Measurements from ENCODE around the gene LENEP. TPM values are rescaled to one million over a fixed set of nuclear protein-coding genes. Genes with fewer than 3 reads are reported as not detected.

LENEP gene
- total RNA-seq, 1 experiment from 2014 or later = 2.8 TPM

GRCh38 chr1:155026154-155026553 is 32.8 kb downstream of the LENEP start:
- Histone ChIP-seq H3K79me2 (ENCODE audit: insufficient read depth, low read length) (no peaks in the 10 kb centered on the region), H2BK12ac (ENCODE audit: insufficient read length, low read depth, low read length) (no peak overlapping the region), H3K79me1 (ENCODE audit: insufficient read depth, low read depth, low read length, poor library complexity, severe bottlenecking) (no peaks in the 10 kb centered on the region), H2BK5ac (ENCODE audit: insufficient read length, low read length) (no peak overlapping the region), H3K14ac (ENCODE audit: insufficient read depth, low read length) (no peak overlapping the region), H4K91ac (ENCODE audit: insufficient read length, low read depth, low read length) (no peak overlapping the region), H3T11ph (ENCODE audit: low read length) (no peak overlapping the region), H2BK120ac (ENCODE audit: low read depth, low read length, poor library complexity, severe bottlenecking) (no peak overlapping the region), H3K27ac (ENCODE audit: insufficient read length, low read depth, low read length) (no peak overlapping the region), H3K18ac (ENCODE audit: insufficient read length, low read depth, low read length) (no peak overlapping the region), H3K4me1 (ENCODE audit: insufficient read depth, low read length) (no peaks in the 10 kb centered on the region), H4K5ac (ENCODE audit: insufficient read length, low read depth, low read length) (no peak overlapping the region), H3K9me3 (ENCODE audit: control insufficient read depth, low read depth, low read length) (no peaks in the 10 kb centered on the region), H3K27me3 (ENCODE audit: insufficient read depth, low read length) (no peaks in the 10 kb centered on the region), H3K4ac (ENCODE audit: low read depth, low read length) (no peak overlapping the region), H3K4me2 (ENCODE audit: insufficient read depth, insufficient read length, low read length) (no peak overlapping the region), H2BK20ac (ENCODE audit: low read depth, low read length, poor library complexity, severe bottlenecking) (no peak overlapping the region), H4K8ac (replicated peaks; ENCODE audit: insufficient read length, low read depth, low read length) (no peak overlapping the region), H3K9ac (ENCODE audit: extremely low read depth, insufficient read length, low read length) (no peak overlapping the region), H3K23ac (ENCODE audit: insufficient read length, low read depth, low read length) (no peak overlapping the region), H2AFZ (ENCODE audit: low read length) (no peak overlapping the region), H3K56ac (ENCODE audit: insufficient read length, low read depth, low read length) (no peak overlapping the region), H4K20me1 (ENCODE audit: control insufficient read depth, insufficient read depth, insufficient read length) (no peaks in the 10 kb centered on the region), H2BK15ac (ENCODE audit: low read depth, low read length) (no peak overlapping the region), H2AK5ac (ENCODE audit: insufficient read length, low read length) (no peak overlapping the region), H3K23me2 (ENCODE audit: insufficient read length, low read depth, low read length, poor library complexity, severe bottlenecking) (no peaks in the 10 kb centered on the region)
- Mint-ChIP-seq H3K4me3 (no peak overlapping the region), H3K27ac (no peak overlapping the region), H3K9me3 (no peaks in the 10 kb centered on the region), H3K4me1 (peaks cover 7 to 27% of the 10 kb centered on the region in 2 experiments), H3K36me3 (ENCODE audit: insufficient read depth in 1 of 3, low read depth in 3 of 3) (no peaks in the 10 kb centered on the region), H3K27me3 (ENCODE audit: low read depth) (peaks cover 17% of the 10 kb centered on the region)
- TF ChIP-seq, protein P1, sequence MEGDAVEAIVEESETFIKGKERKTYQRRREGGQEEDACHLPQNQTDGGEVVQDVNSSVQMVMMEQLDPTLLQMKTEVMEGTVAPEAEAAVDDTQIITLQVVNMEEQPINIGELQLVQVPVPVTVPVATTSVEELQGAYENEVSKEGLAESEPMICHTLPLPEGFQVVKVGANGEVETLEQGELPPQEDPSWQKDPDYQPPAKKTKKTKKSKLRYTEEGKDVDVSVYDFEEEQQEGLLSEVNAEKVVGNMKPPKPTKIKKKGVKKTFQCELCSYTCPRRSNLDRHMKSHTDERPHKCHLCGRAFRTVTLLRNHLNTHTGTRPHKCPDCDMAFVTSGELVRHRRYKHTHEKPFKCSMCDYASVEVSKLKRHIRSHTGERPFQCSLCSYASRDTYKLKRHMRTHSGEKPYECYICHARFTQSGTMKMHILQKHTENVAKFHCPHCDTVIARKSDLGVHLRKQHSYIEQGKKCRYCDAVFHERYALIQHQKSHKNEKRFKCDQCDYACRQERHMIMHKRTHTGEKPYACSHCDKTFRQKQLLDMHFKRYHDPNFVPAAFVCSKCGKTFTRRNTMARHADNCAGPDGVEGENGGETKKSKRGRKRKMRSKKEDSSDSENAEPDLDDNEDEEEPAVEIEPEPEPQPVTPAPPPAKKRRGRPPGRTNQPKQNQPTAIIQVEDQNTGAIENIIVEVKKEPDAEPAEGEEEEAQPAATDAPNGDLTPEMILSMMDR (conservative IDR thresholded peaks at IDR 0.05) = no peak
- no peak for DNase-seq
- WGBS (ENCODE audit: extremely low coverage, insufficient read length, low lambda C conversion rate) = no CpG with 5 or more reads among the region's 9 CpGs
